B cell (primary cell): ENCODE measurements around the gene AVP.

Experiments
- CTCF ChIP-seq: fragments of 200-600 bp; IDR thresholded peaks from one replicate; pipeline ENCODE4 v1.8.0; 2022; ENCODE audit warnings: antibody characterized with exemption, mild to moderate bottlenecking
- EZH2 ChIP-seq: IDR thresholded peaks from 2 replicates; pipeline ENCODE4 v1.6.1; 2012; ENCODE audit warnings: borderline replicate concordance, low read depth, mild to moderate bottlenecking, moderate library complexity, low read length; ENCODE audit not compliant: insufficient read depth, poor library complexity, severe bottlenecking

GRCh38 chr20:3088031-3088430 lies 3.5 kb upstream of the AVP start:
- TF ChIP-seq CTCF (no peak), EZH2 (no peak)
